Stromal cell of bone marrow (primary cell): Measurements from ENCODE around the gene C12orf43.

Experiments
- DNase-seq: peaks from one replicate; pipeline ENCODE4 v3.0.0-alpha.2; 2012; ENCODE audit warnings: low read depth

Gene C12orf43

GRCh38 chr12:120978296-120979219 lies 37.7 kb downstream of the C12orf43 start, which contains the start of gene HNF1A:
HNF1A (plus strand) TSS chr12:120978543; CDS start chr12:120978769, 226 bp downstream.
- DNase-seq: no peak

- no peak for DNase-seq
These were observed 38.6 kb downstream of the C12orf43 start for GRCh38 chr12:120977531-120978295.

GRCh38 chr12:120972870-120973543 lies 43.3 kb downstream of the C12orf43 start:
- no peak for DNase-seq

- peak; percentile 45 for DNase-seq
These were observed 44.7 kb downstream of the C12orf43 start for GRCh38 chr12:120971299-120972180.

- no peak for DNase-seq
These were observed 46.0 kb downstream of the C12orf43 start for GRCh38 chr12:120970310-120970709.

GRCh38 chr12:120965534-120966091 lies 50.7 kb downstream of the C12orf43 start:
- no peak for DNase-seq

GRCh38 chr12:120964298-120964697 lies 52.0 kb downstream of the C12orf43 start:
- DNase-seq: no peak

GRCh38 chr12:120962532-120963020 lies 53.7 kb downstream of the C12orf43 start:
- no peak for DNase-seq

GRCh38 chr12:120961604-120962531 lies 54.4 kb downstream of the C12orf43 start:
- DNase-seq: no peak

- DNase-seq: no peak
These were observed 55.6 kb downstream of the C12orf43 start for GRCh38 chr12:120960657-120961056.

GRCh38 chr12:120959111-120959878 lies 57.0 kb downstream of the C12orf43 start:
- no peak for DNase-seq

GRCh38 chr12:120956579-120957300 lies 59.5 kb downstream of the C12orf43 start:
- DNase-seq: no peak

GRCh38 chr12:120955232-120955631 lies 61.1 kb downstream of the C12orf43 start:
- no peak for DNase-seq

GRCh38 chr12:120950807-120951206 lies 65.5 kb downstream of the C12orf43 start:
- DNase-seq: no peak
